IMR-90 (cell line): ENCODE data around the gene RSPO4. TPM values are rescaled to one million over a fixed set of nuclear protein-coding genes. Genes with fewer than 3 reads are reported as not detected.
A peak's percentile ranks its signal among the peaks of the same experiment; 100 is the strongest.

Experiments
- ATAC-seq: fragments of 200-7000 bp; cut with Tn5 transposase; 2 replicates; pipeline ENCODE4 v1.9.1; 2020; ENCODE audit warnings: low read depth, mild to moderate bottlenecking, moderate library complexity
- BruUV-seq: library from RNA; stranded (reverse); fragments of 400-500 nt; replicated peaks from 2 replicates; lab custom pipeline; 2021; lab: Mats Ljungman, UMichigan
- CTCF ChIA-PET: fragments of 300-600 bp; formaldehyde crosslinking; extraction: SDS; loops from one replicate; lab custom pipeline; 2021; ENCODE audit warnings: antibody characterized with exemption; lab: Yijun Ruan, JAX
- POLR2A ChIA-PET: fragments of 300-600 bp; sonication (Branson Sonifier 250); formaldehyde crosslinking; loops from one replicate; lab custom pipeline; 2022; ENCODE audit warnings: antibody characterized with exemption; ENCODE audit not compliant: unreplicated experiment; lab: Charles Lee
- DNase-seq: peaks from one replicate; pipeline ENCODE4 v3.0.0; 2013
- H2AFZ ChIP-seq: replicated peaks from 2 replicates; pipeline ENCODE3; 2013; ENCODE audit warnings: low read length, mild to moderate bottlenecking; ENCODE audit not compliant: poor library complexity
- H2AK5ac ChIP-seq: 2 replicates; pipeline ENCODE4 v1.6.1; 2013; ENCODE audit warnings: low read depth, low read length, inconsistent platforms
- H2AK9ac ChIP-seq: replicated peaks from 2 replicates; pipeline ENCODE3; 2013; ENCODE audit warnings: mild to moderate bottlenecking, low read depth, low read length, moderate library complexity; ENCODE audit not compliant: poor library complexity
- H2BK120ac ChIP-seq: 2 replicates; pipeline ENCODE4 v1.6.1; 2013; ENCODE audit warnings: low read depth, low read length, inconsistent platforms
- H2BK15ac ChIP-seq: 3 replicates; pipeline ENCODE4 v1.6.1; 2013; ENCODE audit warnings: low read depth, low read length, inconsistent platforms
- H2BK20ac ChIP-seq: 2 replicates; pipeline ENCODE4 v1.6.1; 2013; ENCODE audit warnings: low read depth, mild to moderate bottlenecking, inconsistent platforms, low read length, moderate library complexity
- H2BK5ac ChIP-seq: 2 replicates; pipeline ENCODE4 v1.6.1; 2013; ENCODE audit warnings: mild to moderate bottlenecking, low read depth, low read length, inconsistent platforms; ENCODE audit not compliant: poor library complexity, severe bottlenecking
- H3K14ac ChIP-seq: replicated peaks from 2 replicates; pipeline ENCODE4 v1.6.1; 2013; ENCODE audit warnings: low read depth, low read length, inconsistent platforms
- H3K18ac ChIP-seq: 2 replicates; pipeline ENCODE4 v1.6.1; 2013; ENCODE audit warnings: low read depth, low read length, control low read depth
- H3K23ac ChIP-seq: 2 replicates; pipeline ENCODE4 v1.6.1; 2013; ENCODE audit warnings: low read depth, low read length, inconsistent platforms
- H3K27ac ChIP-seq: 2 replicates; pipeline ENCODE4 v1.5.1; 2013; ENCODE audit warnings: mild to moderate bottlenecking, control low read depth, low read length; ENCODE audit not compliant: insufficient read depth
- H3K27me3 ChIP-seq: 2 replicates; pipeline ENCODE4 v1.6.1; 2013; ENCODE audit warnings: low read length; ENCODE audit not compliant: control insufficient read depth, insufficient read depth
- H3K36me3 ChIP-seq: 2 replicates; pipeline ENCODE4 v1.6.1; 2013; ENCODE audit warnings: low read length, mixed read lengths; ENCODE audit not compliant: control insufficient read depth, insufficient read depth
- H3K4ac ChIP-seq: 2 replicates; pipeline ENCODE4 v1.6.1; 2013; ENCODE audit warnings: low read depth, low read length, inconsistent platforms
- H3K4me1 ChIP-seq: 2 replicates; pipeline ENCODE4 v1.6.1; 2013; ENCODE audit warnings: low read length, mixed read lengths; ENCODE audit not compliant: control insufficient read depth, insufficient read depth
- H3K4me2 ChIP-seq: 2 replicates; pipeline ENCODE4 v1.6.1; 2013; ENCODE audit warnings: low read depth, mild to moderate bottlenecking, control low read depth, low read length, moderate library complexity
- H3K4me3 ChIP-seq: 2 replicates; pipeline ENCODE4 v1.5.1; 2013; ENCODE audit warnings: low read depth, mild to moderate bottlenecking, control low read depth, low read length, moderate library complexity; ENCODE audit not compliant: insufficient read depth
- H3K56ac ChIP-seq: 2 replicates; pipeline ENCODE4 v1.6.1; 2013; ENCODE audit warnings: low read length, inconsistent platforms; ENCODE audit not compliant: insufficient read depth; ENCODE audit errors: extremely low read depth
- H3K79me1 ChIP-seq, 2 experiments: 2 replicates each; pipeline ENCODE4 v1.6.1; 2013; ENCODE audit warnings: low read length in 2 of 2, inconsistent platforms in 1 of 2, low read depth in 1 of 2
- H3K9ac ChIP-seq: 2 replicates; pipeline ENCODE4 v1.6.1; 2013; ENCODE audit warnings: low read depth, low read length, control low read depth
- H3K9me1 ChIP-seq: 2 replicates; pipeline ENCODE4 v1.6.1; 2013; ENCODE audit warnings: low read length, inconsistent platforms; ENCODE audit not compliant: insufficient read depth
- H3K9me3 ChIP-seq: 2 replicates; pipeline ENCODE4 v1.6.1; 2013; ENCODE audit warnings: low read length; ENCODE audit not compliant: control insufficient read depth, insufficient read depth
- H4K20me1 ChIP-seq: 2 replicates; pipeline ENCODE4 v1.6.1; 2013; ENCODE audit warnings: low read length, inconsistent platforms; ENCODE audit not compliant: insufficient read depth
- H4K5ac ChIP-seq: 2 replicates; pipeline ENCODE4 v1.6.1; 2013; ENCODE audit warnings: mild to moderate bottlenecking, low read depth, low read length, control low read depth
- H4K8ac ChIP-seq, 2 experiments: 2 replicates each; pipeline ENCODE4 v1.6.1; 2013; ENCODE audit warnings: low read depth in 2 of 2, low read length in 2 of 2, control low read depth in 1 of 2, inconsistent platforms in 1 of 2
- H4K91ac ChIP-seq: 2 replicates; pipeline ENCODE4 v1.6.1; 2013; ENCODE audit warnings: low read depth, low read length, inconsistent platforms; ENCODE audit not compliant: insufficient read depth
- BHLHE40 ChIP-seq: fragments of 150-350 bp; IDR thresholded peaks from 2 replicates; pipeline ENCODE4 v1.6.1; 2016; ENCODE audit warnings: mild to moderate bottlenecking, low read depth, low read length
- FOS ChIP-seq: fragments of 150-350 bp; IDR thresholded peaks from 2 replicates; pipeline ENCODE4 v1.6.1; 2016; ENCODE audit warnings: low read depth, low read length
- USF2 ChIP-seq: fragments of 150-350 bp; IDR thresholded peaks from 2 replicates; pipeline ENCODE4 v1.6.1; 2017; ENCODE audit warnings: mild to moderate bottlenecking, antibody characterized with exemption, low read length, low read depth
- WGBS, 2 experiments: methylation state at CpG; one replicate each; pipeline versions ENCODE4 v1.1.5 to v1.1.7; 2013; ENCODE audit warnings: missing lambda C conversion rate in 2 of 2; ENCODE audit not compliant: insufficient read length in 1 of 2; ENCODE audit errors: extremely low coverage in 2 of 2; 5-methylcytosine and 5-hydroxymethylcytosine counted together
- dilution Hi-C: fragments of 300-500 bp; cut with HindIII; formaldehyde crosslinking; loops from one replicate; pipeline ENCODE4 v1.14.3; 2018; ENCODE audit warnings: low sequenced_read_pairs; ENCODE audit not compliant: unreplicated experiment
- in situ Hi-C: fragments of 300-500 bp; cut with MboI; formaldehyde crosslinking; loops from 3 replicates; pipeline ENCODE4 v1.14.3; 2019; ENCODE audit warnings: low sequenced_read_pairs, inconsistent platforms, mixed read lengths
- intact Hi-C: fragments of 100-400 bp; cut with micrococcal nuclease; formaldehyde crosslinking; loops from 2 replicates; pipeline ENCODE4 v1.10.0; 2022
- polyA plus RNA-seq, 3 experiments: library from polyadenylated mRNA; depleted of rRNA; stranded (reverse); fragments of >200 nt; gene quantifications; 2 replicates each; pipeline ENCODE4 v1.2.3, GENCODE V29; 2012; ENCODE audit warnings: low replicate concordance in 1 of 3
- total RNA-seq: library from RNA; depleted of rRNA; stranded (reverse); fragments of >200 nt; gene quantifications from 2 replicates; pipeline ENCODE4 v1.2.3, GENCODE V29; 2012

Gene RSPO4
- total and polyA plus RNA-seq, 2 of the 4 experiments (the other 2 are of a cell fraction) = not detected

- Histone ChIP-seq H2BK20ac (no peak overlapping the region), H3K79me1 (no peaks in the 10 kb centered on the region), H3K4me2 (no peak overlapping the region), H3K4me3 (no peak overlapping the region), H2AK5ac (no peak overlapping the region), H4K8ac (no peak overlapping the region), H3K9me1 (no peaks in the 10 kb centered on the region), H3K27me3 (peaks cover 2% of the 10 kb centered on the region; the same call in 1 of the 2 replicates), H2AFZ (no peak overlapping the region), H4K5ac (no peak overlapping the region), H2BK15ac (no peak overlapping the region), H2AK9ac (no peak overlapping the region), H3K14ac (no peak overlapping the region), H2BK120ac (no peak overlapping the region), H4K91ac (no peak overlapping the region), H3K4me1 (no peaks in the 10 kb centered on the region), H3K9me3 (no peaks in the 10 kb centered on the region), H4K20me1 (no peaks in the 10 kb centered on the region), H3K4ac (no peak overlapping the region), H2BK5ac (no peak overlapping the region), H3K27ac (no peak overlapping the region), H3K36me3 (no peaks in the 10 kb centered on the region), H3K23ac (no peak overlapping the region), H3K9ac (no peak overlapping the region), H3K56ac (no peak overlapping the region), H3K18ac (no peak overlapping the region)
- WGBS, 2 experiments = 90% methylated on average over 2 of the region's 16 CpGs; no CpG with 5 or more reads in 1 of the 2 experiments
- TF ChIP-seq BHLHE40 = no peak
- peak; percentile 93 for TF ChIP-seq USF2
- no peak for TF ChIP-seq FOS
- in situ Hi-C loops (no loop called here), dilution Hi-C loops (no loop called here), intact Hi-C loops (no loop called here)
- DNase-seq = peak; percentile 36
- BruUV-seq = no TSS peak
- ATAC-seq = no peak
- CTCF ChIA-PET = no interaction called here
- POLR2A ChIA-PET = no interaction called here
Observed at GRCh38 chr20:967796-968742, 34.0 kb downstream of the RSPO4 start.
